ENCODE measurements around the gene SMAD6. TPM values are rescaled to one million over a fixed set of nuclear protein-coding genes. Genes with fewer than 3 reads are reported as not detected.

Gene SMAD6
- total RNA-seq, 4 donors from 2014 or later = 2.9 to 7.0 (median 6.9) TPM

DNA sequence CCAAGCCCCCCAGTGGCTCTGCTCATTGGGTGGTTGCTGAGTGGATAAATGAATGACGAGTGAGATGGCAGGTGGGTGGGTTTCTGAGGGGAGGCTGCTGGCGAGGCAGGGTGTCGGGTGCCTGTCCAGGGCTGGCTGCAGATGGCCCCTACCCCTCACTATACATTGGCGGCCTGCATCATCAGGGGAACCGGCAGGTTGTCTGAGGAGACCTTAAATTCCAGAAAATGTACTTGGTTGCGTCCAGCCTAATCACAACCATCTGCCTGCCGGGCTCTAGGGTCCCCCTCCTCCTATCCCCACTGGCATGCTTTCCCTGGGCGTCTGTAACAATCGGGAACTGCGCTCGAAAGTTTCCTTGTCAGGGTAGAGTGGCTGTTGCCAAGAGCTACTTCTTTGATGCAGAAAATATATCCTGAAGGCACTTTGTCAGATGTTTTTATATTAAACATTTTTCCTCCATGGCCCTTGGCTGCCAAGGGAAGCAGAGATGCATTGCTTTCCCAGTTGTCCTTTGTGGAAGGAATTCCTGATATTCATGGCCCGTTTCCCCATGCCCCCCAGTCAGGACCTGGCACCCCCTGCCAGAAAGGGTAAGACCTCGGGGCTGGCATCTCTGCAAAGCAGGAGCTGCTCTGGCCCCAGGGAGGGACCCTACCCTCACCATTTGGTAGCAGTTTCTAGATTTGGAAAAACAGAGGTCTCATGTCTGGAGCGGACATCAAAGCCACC lies 22.9 kb downstream of the SMAD6 start:
- Histone ChIP-seq H3K4me3 (no peak overlapping the region), H3K4me1 (peaks cover 20% of the 10 kb centered on the region), H3K36me3 (no peaks in the 10 kb centered on the region), H3K27me3 (no peaks in the 10 kb centered on the region), H3K9me3 (no peaks in the 10 kb centered on the region), H3K27ac (no peak overlapping the region)
- TF ChIP-seq POLR2AphosphoS5 (IDR thresholded peaks at IDR 0.05) (no peak), POLR2A (IDR thresholded peaks at IDR 0.05) (no peak)
- TF ChIP-seq, protein P1, sequence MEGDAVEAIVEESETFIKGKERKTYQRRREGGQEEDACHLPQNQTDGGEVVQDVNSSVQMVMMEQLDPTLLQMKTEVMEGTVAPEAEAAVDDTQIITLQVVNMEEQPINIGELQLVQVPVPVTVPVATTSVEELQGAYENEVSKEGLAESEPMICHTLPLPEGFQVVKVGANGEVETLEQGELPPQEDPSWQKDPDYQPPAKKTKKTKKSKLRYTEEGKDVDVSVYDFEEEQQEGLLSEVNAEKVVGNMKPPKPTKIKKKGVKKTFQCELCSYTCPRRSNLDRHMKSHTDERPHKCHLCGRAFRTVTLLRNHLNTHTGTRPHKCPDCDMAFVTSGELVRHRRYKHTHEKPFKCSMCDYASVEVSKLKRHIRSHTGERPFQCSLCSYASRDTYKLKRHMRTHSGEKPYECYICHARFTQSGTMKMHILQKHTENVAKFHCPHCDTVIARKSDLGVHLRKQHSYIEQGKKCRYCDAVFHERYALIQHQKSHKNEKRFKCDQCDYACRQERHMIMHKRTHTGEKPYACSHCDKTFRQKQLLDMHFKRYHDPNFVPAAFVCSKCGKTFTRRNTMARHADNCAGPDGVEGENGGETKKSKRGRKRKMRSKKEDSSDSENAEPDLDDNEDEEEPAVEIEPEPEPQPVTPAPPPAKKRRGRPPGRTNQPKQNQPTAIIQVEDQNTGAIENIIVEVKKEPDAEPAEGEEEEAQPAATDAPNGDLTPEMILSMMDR (IDR thresholded peaks at IDR 0.05) = no peak
- whole genome bisulfite sequencing = 42% methylated on average over 11 of the region's 14 CpGs
- no peak for DNase-seq (ENCODE audit: low spot score in 2 of 2)

- H3K4me1 ChIP-seq = peaks cover 16% of the 10 kb centered on the region
These were observed 23.4 kb downstream of the SMAD6 start for GRCh38 chr15:66725464-66725785.

DNA sequence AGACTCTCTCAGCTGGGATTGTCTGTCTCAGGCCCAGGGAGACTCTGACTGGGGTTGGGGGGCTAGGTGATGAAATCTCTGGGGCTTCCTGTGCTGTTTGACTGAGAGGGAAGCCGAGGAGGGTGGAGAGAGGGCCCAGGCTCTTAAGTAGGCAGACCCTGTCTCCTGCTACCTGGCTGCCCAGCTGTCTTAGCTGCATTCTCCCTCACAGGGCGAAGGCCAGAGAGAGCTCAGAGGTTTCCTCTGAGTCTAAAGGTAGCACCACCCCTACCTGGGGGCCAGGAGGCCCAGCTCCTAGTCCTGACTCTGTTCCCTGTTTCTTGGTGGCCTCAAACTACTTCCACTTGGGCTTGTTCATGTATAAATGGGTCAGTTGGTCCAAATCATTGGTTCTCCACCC lies 24.4 kb downstream of the SMAD6 start:
- TF ChIP-seq, protein P1 (IDR thresholded peaks at IDR 0.05) = no peak
- H3K4me1 ChIP-seq = peaks cover 16% of the 10 kb centered on the region
- no peaks in the 10 kb centered on the region for H3K27me3 ChIP-seq
- DNase-seq (ENCODE audit: low spot score in 2 of 2) = no peak
- no peaks in the 10 kb centered on the region for H3K9me3 ChIP-seq
- H3K4me3 ChIP-seq = no peak overlapping the region
- no peak overlapping the region for H3K27ac ChIP-seq
- no peaks in the 10 kb centered on the region for H3K36me3 ChIP-seq
- WGBS = 94% methylated on average over 2 of the region's 2 CpGs

More at GRCh38 chr15:66725464-66725785, 23.4 kb downstream of the SMAD6 start:
- no peak for DNase-seq (ENCODE audit: low spot score in 2 of 2)
- Histone ChIP-seq H3K9me3 (no peaks in the 10 kb centered on the region), H3K4me3 (no peak overlapping the region), H3K27ac (no peak overlapping the region), H3K36me3 (no peaks in the 10 kb centered on the region), H3K27me3 (no peaks in the 10 kb centered on the region)
- no peak for TF ChIP-seq POLR2A (IDR thresholded peaks at IDR 0.05)
- TF ChIP-seq POLR2AphosphoS5 (IDR thresholded peaks at IDR 0.05) = no peak
- no peak for TF ChIP-seq EP300 (IDR thresholded peaks at IDR 0.05)
- TF ChIP-seq, protein P1 (IDR thresholded peaks at IDR 0.05) = no peak

GRCh38 chr15:66729331-66729951 lies 27.4 kb downstream of the SMAD6 start:
- no peak for DNase-seq (ENCODE audit: low spot score in 2 of 2)
- no peaks in the 10 kb centered on the region for H3K9me3 ChIP-seq
- H3K27me3 ChIP-seq = no peaks in the 10 kb centered on the region
- TF ChIP-seq, protein P1 (IDR thresholded peaks at IDR 0.05) = no peak
- peaks cover 16% of the 10 kb centered on the region for H3K4me1 ChIP-seq
- H3K36me3 ChIP-seq = no peaks in the 10 kb centered on the region
- H3K27ac ChIP-seq = peak overlapping the region; percentile 60
- 52% methylated on average over 15 of the region's 26 CpGs for WGBS
- peak overlapping the region; percentile 26 for H3K4me3 ChIP-seq

DNA sequence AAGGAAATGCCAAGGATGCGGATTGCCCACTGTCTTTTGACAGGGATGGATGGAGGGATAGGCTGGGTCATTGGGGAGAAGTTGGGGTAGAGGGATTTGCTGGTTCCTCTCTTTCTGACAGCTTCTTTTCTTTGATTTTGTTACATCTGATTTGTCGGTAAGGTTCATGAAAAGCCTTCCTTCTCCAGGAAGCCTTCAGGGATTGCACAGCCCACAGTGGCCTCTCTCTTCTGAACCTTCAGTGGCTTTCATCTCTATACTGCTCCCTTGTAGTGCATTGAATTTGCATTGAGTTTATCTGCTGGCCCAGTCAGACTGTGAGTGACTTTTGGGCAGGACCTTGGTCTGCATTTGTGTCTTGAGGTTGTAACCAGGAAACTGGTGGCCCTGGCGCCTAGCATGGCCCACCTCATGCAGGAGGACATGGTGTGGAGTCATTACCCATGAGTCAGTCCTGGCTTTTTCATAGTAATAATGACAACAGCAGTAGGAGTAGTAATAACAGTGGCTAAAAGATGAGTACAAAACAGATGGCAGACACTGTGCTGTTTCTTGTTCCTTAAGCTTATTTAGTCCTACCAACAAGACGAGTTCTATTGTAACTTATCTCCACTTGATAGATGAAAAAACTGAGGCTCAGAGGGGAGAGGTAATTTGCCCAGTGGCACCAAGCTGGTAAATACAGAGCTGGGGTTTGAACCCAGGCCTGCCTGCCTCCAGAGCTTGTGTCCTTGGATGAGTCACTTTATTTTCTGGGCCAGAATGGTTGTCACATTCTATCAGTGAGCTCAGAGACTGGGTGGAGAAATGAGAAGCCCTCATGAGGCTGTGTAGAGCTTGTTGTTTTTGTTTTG lies 28.4 kb downstream of the SMAD6 start:
- H3K4me1 ChIP-seq = peaks cover 22% of the 10 kb centered on the region
- no peak overlapping the region for H3K4me3 ChIP-seq
- DNase-seq (ENCODE audit: low spot score in 2 of 2) = no peak
- H3K9me3 ChIP-seq = no peaks in the 10 kb centered on the region
- no peaks in the 10 kb centered on the region for H3K27me3 ChIP-seq
- TF ChIP-seq POLR2A (IDR thresholded peaks at IDR 0.05) (no peak), EP300 (IDR thresholded peaks at IDR 0.05) (no peak), POLR2AphosphoS5 (IDR thresholded peaks at IDR 0.05) (no peak)
- TF ChIP-seq, protein P1 (IDR thresholded peaks at IDR 0.05) = no peak
- peak overlapping the region; percentile 60 for H3K27ac ChIP-seq
- 85% methylated on average over 4 of the region's 4 CpGs for WGBS
- H3K36me3 ChIP-seq = no peaks in the 10 kb centered on the region
